ENCODE measurements around the gene ZNF888. TPM values are rescaled to one million over a fixed set of nuclear protein-coding genes. Genes with fewer than 3 reads are reported as not detected.
"Not testable (repeated sequence)": the region's sequence is repeated elsewhere in the genome, so short reads cannot be mapped to it uniquely, and the experiment has no call there.

Gene ZNF888
- total RNA-seq, 1 donor from 2014 or later = 11.9 TPM

DNA sequence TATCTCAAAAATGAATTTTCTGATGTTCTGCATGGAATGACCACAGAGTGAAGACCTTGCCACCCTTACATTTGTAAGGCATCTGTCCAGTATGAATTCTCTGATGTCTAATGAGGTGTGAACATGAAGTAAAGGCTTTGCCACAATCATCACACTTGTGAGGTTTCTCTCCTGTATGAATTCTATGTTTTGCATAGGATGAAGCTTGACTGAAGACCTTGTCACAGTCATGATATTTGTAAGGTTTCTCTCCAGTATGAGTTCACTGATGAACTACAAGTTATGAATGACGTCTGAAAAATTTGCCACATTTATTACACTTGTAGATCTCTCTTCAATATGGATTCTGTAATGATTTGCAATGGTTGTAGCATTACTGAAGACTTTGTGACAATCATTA lies 26.2 kb upstream of the ZNF888 start:
- DNase-seq (no peak), ATAC-seq (ENCODE audit: low read depth) (no peak)
- TF ChIP-seq, protein P1, sequence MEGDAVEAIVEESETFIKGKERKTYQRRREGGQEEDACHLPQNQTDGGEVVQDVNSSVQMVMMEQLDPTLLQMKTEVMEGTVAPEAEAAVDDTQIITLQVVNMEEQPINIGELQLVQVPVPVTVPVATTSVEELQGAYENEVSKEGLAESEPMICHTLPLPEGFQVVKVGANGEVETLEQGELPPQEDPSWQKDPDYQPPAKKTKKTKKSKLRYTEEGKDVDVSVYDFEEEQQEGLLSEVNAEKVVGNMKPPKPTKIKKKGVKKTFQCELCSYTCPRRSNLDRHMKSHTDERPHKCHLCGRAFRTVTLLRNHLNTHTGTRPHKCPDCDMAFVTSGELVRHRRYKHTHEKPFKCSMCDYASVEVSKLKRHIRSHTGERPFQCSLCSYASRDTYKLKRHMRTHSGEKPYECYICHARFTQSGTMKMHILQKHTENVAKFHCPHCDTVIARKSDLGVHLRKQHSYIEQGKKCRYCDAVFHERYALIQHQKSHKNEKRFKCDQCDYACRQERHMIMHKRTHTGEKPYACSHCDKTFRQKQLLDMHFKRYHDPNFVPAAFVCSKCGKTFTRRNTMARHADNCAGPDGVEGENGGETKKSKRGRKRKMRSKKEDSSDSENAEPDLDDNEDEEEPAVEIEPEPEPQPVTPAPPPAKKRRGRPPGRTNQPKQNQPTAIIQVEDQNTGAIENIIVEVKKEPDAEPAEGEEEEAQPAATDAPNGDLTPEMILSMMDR (IDR thresholded peaks at IDR 0.05) = no peak
- ChIA-PET CTCF (no interaction called here), POLR2A (no interaction called here)
- intact Hi-C loops (cut with micrococcal nuclease) = no loop called here
- H3K4me1 Mint-ChIP-seq = no peaks in the 10 kb centered on the region
- H3K9me3 Mint-ChIP-seq = peaks cover 32% of the 10 kb centered on the region
- no peaks in the 10 kb centered on the region for H3K27me3 Mint-ChIP-seq
- no peak overlapping the region for H3K27ac Mint-ChIP-seq
- H3K36me3 Mint-ChIP-seq (ENCODE audit: low read depth) = peaks cover 48% of the 10 kb centered on the region
- H3K4me3 Mint-ChIP-seq = no peak overlapping the region

DNA sequence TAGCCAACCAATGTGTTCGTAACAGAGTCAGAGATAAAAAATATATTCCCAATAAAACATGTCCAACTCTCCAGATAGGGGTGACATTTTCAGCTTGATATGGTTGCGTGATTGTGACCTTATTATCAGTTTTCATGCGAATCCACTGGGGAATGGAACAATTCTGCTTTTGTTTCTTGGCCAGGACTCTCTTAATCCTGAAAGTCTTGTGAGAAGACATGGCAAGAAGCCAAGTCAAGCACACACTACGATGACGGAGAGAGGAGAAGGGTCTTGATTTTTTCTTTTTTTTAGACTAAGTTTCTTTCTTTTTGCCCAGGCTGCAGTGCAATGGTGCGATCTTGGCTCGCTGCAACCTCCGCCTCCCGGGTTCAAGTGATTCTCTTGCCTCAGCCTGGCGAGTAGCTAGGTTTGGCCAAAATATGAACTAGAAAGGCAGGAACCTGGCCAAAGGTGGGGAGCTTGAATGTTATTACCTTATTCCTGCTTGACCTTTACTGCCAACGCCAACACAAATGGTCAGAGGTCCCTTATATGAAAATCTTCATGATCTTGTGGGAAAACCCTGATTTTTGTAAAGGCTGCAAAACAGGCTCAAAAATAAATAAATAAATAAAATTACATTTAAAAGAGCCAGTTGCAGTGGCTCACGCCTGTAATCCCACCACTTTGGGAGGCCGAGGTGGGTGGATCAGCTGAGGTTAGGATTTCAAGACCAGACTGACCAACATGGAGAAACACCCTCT lies 25.0 kb upstream of the ZNF888 start:
- ATAC-seq (ENCODE audit: low read depth) = no peak
- DNase-seq = no peak
- H3K4me3 Mint-ChIP-seq = no peak overlapping the region
- peaks cover 29% of the 10 kb centered on the region for H3K9me3 Mint-ChIP-seq
- no peaks in the 10 kb centered on the region for H3K27me3 Mint-ChIP-seq
- no peak overlapping the region for H3K27ac Mint-ChIP-seq
- ChIA-PET CTCF (no interaction called here), POLR2A (no interaction called here)
- H3K4me1 Mint-ChIP-seq = peaks cover 3% of the 10 kb centered on the region
- intact Hi-C loops (cut with micrococcal nuclease) = no loop called here
- H3K36me3 Mint-ChIP-seq (ENCODE audit: low read depth) = peaks cover 40% of the 10 kb centered on the region
- TF ChIP-seq, protein P1 (IDR thresholded peaks at IDR 0.05) = no peak

DNA sequence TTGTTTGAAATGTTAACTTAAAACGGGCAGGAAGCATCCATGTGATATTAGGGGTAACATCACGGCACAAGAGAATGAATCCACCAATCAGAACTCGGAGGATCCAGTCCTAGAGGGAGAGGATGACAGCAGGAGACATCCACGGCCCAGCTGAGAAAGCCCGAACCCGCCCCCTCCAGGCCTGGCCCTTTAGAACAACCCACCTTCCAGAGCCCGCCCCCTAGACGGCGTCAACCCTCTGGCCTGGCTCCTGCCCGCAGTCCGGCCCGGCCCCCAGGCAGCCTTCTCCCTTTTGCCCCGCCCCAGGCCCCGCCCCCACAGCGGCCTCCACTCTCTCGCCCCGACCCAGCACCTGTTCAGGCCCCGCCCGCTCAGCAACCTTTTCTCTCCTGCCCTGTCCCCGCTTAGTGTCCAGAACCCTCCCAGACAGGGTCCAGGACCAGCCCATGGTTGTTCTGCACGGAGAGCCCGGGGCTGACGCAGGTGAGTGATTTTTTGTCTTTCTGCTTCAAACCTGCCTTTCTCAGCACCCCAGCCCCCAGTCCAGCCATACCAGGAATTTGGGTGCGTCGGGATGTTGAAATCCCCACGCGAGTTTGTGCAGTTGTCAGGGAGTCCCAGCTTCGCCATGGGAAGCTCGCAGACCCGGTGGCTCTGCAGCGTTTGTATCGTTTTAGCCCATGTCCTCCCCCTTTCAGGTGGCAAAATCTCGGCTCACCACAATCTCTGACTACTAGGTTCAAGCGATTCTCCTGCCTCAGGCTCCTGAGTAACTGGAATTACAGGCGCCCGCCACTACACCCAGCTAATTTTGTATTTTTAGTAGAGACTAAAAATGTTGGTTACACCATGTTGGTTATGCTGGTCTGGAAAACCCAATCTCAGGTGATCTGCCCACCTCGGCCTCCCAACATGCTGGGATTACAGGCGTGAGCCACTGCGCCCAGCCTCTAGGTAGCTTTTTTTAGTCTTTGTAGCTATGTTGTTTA lies 23.4 kb upstream of the ZNF888 start:
- no peak overlapping the region for H3K27ac Mint-ChIP-seq
- ATAC-seq (ENCODE audit: low read depth) (no peak), DNase-seq (no peak)
- ChIA-PET POLR2A (no interaction called here), CTCF (no interaction called here)
- intact Hi-C loops (cut with micrococcal nuclease) = no loop called here
- H3K36me3 Mint-ChIP-seq (ENCODE audit: low read depth) = peaks cover 32% of the 10 kb centered on the region
- H3K4me1 Mint-ChIP-seq = peaks cover 8% of the 10 kb centered on the region
- peaks cover 22% of the 10 kb centered on the region for H3K9me3 Mint-ChIP-seq
- H3K27me3 Mint-ChIP-seq = no peaks in the 10 kb centered on the region
- H3K4me3 Mint-ChIP-seq = no peak overlapping the region
- TF ChIP-seq, protein P1 (IDR thresholded peaks at IDR 0.05) = no peak

DNA sequence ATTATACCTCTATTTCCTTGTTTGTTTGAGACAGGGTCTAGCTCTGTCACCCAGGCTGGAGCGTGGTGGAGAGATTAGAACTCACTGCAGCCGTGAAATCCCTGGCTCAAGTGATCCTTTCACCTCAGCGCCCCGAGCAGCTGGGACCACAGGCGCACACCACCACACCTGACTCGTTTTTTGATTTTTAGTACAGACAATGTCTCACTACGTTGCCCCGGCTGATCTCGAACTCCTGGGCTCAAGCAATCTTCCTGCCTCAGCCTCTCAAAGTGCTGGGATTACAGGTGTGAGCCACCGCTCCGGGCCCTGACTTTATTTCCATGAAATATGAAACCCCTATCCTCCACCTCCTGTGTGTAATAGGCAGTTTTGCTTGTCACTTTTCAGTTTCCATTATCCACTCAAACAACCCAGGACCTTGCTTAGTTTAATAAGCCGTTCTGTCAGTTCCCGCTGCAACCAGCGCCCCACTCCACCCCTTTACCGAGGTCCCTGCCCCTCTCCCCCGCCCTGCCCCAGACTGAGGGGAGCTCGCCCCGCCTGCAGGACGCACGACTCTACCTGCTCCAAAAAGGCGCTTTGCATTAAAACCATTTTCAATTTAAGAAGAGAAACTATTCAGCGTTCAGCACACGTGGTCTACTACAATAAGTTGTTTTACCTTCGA lies 22.6 kb upstream of the ZNF888 start:
- Mint-ChIP-seq H3K27ac (no peak overlapping the region), H3K36me3 (ENCODE audit: low read depth) (peaks cover 23% of the 10 kb centered on the region), H3K27me3 (no peaks in the 10 kb centered on the region), H3K4me1 (peaks cover 16% of the 10 kb centered on the region), H3K4me3 (no peak overlapping the region), H3K9me3 (peaks cover 17% of the 10 kb centered on the region)
- ChIA-PET CTCF (no interaction called here), POLR2A (no interaction called here)
- ATAC-seq (ENCODE audit: low read depth) (no peak), DNase-seq (no peak)
- TF ChIP-seq, protein P1 (IDR thresholded peaks at IDR 0.05) = no peak
- intact Hi-C loops (cut with micrococcal nuclease) = no loop called here

DNA sequence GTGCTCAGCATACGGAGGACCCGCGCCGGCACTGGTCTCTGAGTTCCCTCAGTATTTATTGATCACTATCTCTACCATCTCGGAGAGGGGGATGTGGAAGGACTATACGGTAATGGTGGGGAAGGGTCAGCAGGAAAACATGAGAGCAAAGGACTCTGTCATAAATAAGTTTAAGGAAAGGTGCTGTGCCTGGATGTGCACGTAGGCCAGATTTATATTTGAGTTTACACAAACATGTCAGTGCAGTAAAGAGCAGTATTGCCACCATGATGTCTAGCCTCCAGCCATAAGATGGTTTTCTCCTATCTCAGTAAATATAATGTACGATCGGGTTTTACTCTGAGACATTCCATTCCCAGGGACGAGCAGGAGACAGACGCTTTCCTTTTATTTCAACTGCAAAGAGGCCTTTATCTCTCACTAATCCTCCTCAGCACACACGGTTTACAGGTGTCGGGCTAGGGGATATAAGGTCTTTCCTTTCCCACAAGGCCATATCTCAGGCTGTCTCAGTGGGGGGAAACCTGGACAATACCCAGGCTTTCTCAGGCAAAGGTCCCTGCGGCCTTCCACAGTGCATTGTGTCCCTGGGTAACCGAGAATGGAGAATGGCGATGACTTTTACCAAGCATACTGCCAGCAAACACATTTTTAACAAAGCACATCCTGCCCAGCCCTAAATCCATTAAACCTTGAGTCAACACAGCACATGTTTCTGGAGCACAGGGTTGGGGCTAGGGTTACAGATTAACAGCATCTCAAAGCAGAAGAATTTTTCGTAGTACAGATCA lies 21.7 kb upstream of the ZNF888 start:
- H3K36me3 Mint-ChIP-seq (ENCODE audit: low read depth) = peaks cover 15% of the 10 kb centered on the region
- POLR2A ChIA-PET; ATAC-seq (ENCODE audit: low read depth); H3K27me3 Mint-ChIP-seq; H3K9me3 Mint-ChIP-seq; CTCF ChIA-PET; H3K27ac Mint-ChIP-seq; DNase-seq; H3K4me3 Mint-ChIP-seq: not testable (repeated sequence)
- intact Hi-C loops (cut with micrococcal nuclease) = loop anchor here (5.0 kb wide), 3 partner anchors 157 to 758 kb away; partner anchors contain the start of gene ZNF160
- H3K4me1 Mint-ChIP-seq = peaks cover 19% of the 10 kb centered on the region

Data from activated B cell treated with CpG ODN at 0.5 μM for 24 hours (primary cell).